Panc1 (cell line): ENCODE data around the gene TREM1.

Experiments used
- CTCF ChIP-seq: fragments of 450-650 bp; IDR thresholded peaks from 2 replicates; pipeline ENCODE4 v1.5.1; 2017; ENCODE audit warnings: mild to moderate bottlenecking
- REST ChIP-seq, 2 experiments: IDR thresholded peaks; 2 replicates each; pipeline ENCODE4 v1.6.1; 2011 to 2012; ENCODE audit warnings: low read depth in 2 of 2, control low read depth in 1 of 2, low read length in 1 of 2, mild to moderate bottlenecking in 1 of 2, moderate library complexity in 1 of 2; ENCODE audit not compliant: insufficient read depth in 1 of 2

- TF ChIP-seq REST (IDR thresholded peaks at IDR 0.05; ENCODE audit: insufficient read depth in 1 of 2, low read depth in 2 of 2, low read length in 1 of 2) (no peak), CTCF (no peak)
Measured at GRCh38 chr6:41277605-41278004, 8.9 kb downstream of the TREM1 start.
